ENCODE results near the gene MAP3K5. TPM values are rescaled to one million over a fixed set of nuclear protein-coding genes. Genes with fewer than 3 reads are reported as not detected.
"Not testable (repeated sequence)": the region's sequence is repeated elsewhere in the genome, so short reads cannot be mapped to it uniquely, and the experiment has no call there.

MAP3K5 gene, protein sequence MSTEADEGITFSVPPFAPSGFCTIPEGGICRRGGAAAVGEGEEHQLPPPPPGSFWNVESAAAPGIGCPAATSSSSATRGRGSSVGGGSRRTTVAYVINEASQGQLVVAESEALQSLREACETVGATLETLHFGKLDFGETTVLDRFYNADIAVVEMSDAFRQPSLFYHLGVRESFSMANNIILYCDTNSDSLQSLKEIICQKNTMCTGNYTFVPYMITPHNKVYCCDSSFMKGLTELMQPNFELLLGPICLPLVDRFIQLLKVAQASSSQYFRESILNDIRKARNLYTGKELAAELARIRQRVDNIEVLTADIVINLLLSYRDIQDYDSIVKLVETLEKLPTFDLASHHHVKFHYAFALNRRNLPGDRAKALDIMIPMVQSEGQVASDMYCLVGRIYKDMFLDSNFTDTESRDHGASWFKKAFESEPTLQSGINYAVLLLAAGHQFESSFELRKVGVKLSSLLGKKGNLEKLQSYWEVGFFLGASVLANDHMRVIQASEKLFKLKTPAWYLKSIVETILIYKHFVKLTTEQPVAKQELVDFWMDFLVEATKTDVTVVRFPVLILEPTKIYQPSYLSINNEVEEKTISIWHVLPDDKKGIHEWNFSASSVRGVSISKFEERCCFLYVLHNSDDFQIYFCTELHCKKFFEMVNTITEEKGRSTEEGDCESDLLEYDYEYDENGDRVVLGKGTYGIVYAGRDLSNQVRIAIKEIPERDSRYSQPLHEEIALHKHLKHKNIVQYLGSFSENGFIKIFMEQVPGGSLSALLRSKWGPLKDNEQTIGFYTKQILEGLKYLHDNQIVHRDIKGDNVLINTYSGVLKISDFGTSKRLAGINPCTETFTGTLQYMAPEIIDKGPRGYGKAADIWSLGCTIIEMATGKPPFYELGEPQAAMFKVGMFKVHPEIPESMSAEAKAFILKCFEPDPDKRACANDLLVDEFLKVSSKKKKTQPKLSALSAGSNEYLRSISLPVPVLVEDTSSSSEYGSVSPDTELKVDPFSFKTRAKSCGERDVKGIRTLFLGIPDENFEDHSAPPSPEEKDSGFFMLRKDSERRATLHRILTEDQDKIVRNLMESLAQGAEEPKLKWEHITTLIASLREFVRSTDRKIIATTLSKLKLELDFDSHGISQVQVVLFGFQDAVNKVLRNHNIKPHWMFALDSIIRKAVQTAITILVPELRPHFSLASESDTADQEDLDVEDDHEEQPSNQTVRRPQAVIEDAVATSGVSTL (N-terminal part only)
- 10 to 100 TPM; 13.8 to 20.1 TPM for total RNA-seq

GRCh38 chr6:136792410-136793262, at the start of gene MAP3K5:
Gene MAP3K5, minus strand, starts transcription at chr6:136792477. Its CDS starts 320 bp downstream, at chr6:136792157.
- peak; percentile 74 for ATAC-seq (replicated peaks)
- H3K27ac Mint-ChIP-seq = peak within 1 kb of the TSS; percentile 94
- no peaks in the 10 kb centered on the region for H3K9me3 Mint-ChIP-seq
- no peaks in the 10 kb centered on the region for H3K27me3 Mint-ChIP-seq
- peaks cover 21% of the 10 kb centered on the region for H3K36me3 Mint-ChIP-seq (ENCODE audit: low read depth)
- H3K4me3 Mint-ChIP-seq = peak within 1 kb of the TSS; percentile 97
- peaks cover 29% of the 10 kb centered on the region for H3K4me1 Mint-ChIP-seq

- H3K27ac Mint-ChIP-seq = no peak overlapping the region
- no peak for ATAC-seq (replicated peaks)
- H3K4me1 Mint-ChIP-seq = no peaks in the 10 kb centered on the region
- H3K36me3 Mint-ChIP-seq (ENCODE audit: low read depth) = no peaks in the 10 kb centered on the region
- no peaks in the 10 kb centered on the region for H3K27me3 Mint-ChIP-seq
- no peak overlapping the region for H3K4me3 Mint-ChIP-seq
- H3K9me3 Mint-ChIP-seq = no peaks in the 10 kb centered on the region
Measured at GRCh38 chr6:136840276-136841001, 48.2 kb upstream of the MAP3K5 start.

DNA sequence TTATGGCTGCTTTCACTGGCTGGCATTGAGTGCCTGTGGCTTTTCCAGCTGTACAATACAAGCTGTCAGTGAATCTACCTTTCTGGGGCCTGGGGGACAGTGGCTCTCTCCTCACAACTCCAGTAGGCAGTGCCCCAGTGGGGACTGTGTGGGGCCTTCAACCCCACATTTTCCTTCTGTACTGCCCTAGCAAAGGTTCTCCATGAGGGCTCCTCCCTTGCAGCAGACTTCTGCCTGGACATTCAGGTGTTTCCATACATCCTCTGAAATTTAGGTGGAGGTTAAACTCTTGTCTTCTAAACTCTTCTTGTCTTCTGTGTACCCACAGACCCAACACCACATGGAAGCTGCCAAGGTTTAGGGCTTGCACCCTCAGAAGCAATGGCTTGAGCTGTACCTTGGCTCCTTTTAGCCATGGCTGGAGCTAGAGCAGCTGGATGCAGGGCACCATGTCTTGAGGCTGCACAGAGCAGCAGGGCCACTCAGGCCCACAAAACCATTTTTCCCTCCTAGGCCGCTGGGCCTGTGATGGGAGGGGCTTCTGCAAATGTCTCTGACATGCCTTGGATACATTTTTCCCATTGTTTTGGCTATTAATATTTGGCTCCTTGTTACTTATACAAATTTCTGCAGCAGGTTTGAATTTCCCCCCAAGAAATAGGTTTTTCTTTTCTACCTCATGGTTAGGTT, 39.7 kb upstream of the MAP3K5 start:
- H3K4me1 Mint-ChIP-seq = no peaks in the 10 kb centered on the region
- no peak for ATAC-seq (replicated peaks)
- H3K27ac Mint-ChIP-seq = no peak overlapping the region
- no peaks in the 10 kb centered on the region for H3K27me3 Mint-ChIP-seq
- H3K9me3 Mint-ChIP-seq = no peaks in the 10 kb centered on the region
- H3K4me3 Mint-ChIP-seq = no peak overlapping the region
- peaks cover 57% of the 10 kb centered on the region for H3K36me3 Mint-ChIP-seq (ENCODE audit: low read depth)

DNA sequence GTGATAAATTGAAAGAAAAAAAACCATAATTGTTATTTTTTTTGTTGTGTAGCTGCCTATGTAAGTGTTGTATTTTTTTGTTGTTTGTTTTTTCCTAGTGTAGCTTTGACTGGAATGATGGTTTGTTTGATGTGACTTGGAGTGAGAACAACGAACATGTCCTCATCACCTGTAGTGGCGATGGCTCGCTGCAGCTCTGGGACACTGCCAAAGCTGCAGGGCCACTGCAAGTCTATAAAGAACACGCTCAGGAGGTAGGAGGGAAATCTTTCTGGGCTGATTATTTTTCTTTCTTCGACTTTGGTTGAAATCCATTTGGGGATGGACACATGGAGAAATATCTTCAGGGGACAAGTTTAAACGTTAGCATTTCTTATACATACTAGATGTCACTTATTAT, 33.9 kb upstream of the MAP3K5 start:
- ATAC-seq (replicated peaks) = no peak
- H3K4me1 Mint-ChIP-seq = peaks cover 3% of the 10 kb centered on the region
- H3K4me3 Mint-ChIP-seq = no peak overlapping the region
- H3K9me3 Mint-ChIP-seq = no peaks in the 10 kb centered on the region
- peaks cover 54% of the 10 kb centered on the region for H3K36me3 Mint-ChIP-seq (ENCODE audit: low read depth)
- no peaks in the 10 kb centered on the region for H3K27me3 Mint-ChIP-seq
- no peak overlapping the region for H3K27ac Mint-ChIP-seq

DNA sequence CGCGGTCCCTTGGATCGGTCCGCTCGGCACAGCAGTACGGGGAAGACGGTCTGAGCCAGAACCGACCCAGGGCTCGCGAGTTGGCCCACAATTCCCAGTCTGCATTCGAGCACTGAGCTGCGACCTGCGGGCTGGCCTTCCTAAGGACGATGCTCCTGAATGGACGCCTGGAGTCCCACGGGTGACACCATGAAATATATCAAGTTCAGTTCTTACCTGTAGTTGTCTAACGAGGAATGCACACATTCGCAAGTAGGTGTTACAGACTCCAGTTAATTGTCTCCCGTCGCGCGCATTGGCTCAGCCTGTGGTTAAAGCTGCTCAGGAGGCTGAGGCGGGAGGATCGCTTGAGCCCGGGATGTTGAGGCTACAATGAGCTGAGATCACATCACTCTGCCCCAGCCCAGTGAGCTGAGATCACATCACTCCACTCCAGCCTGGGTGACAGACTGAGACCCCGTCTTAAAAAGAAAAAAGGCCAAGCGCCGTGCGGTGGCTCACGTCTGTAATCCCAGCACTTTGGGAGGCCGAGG, 30.9 kb upstream of the MAP3K5 start:
- Mint-ChIP-seq H3K9me3 (no peaks in the 10 kb centered on the region), H3K4me3 (peak overlapping the region; percentile 92), H3K27me3 (no peaks in the 10 kb centered on the region), H3K27ac (peak overlapping the region; percentile 96), H3K36me3 (ENCODE audit: low read depth) (peaks cover 26% of the 10 kb centered on the region), H3K4me1 (peaks cover 5% of the 10 kb centered on the region)
- ATAC-seq (replicated peaks) = no peak

GRCh38 chr6:136822376-136823127, 30.3 kb upstream of the MAP3K5 start, which contains the start of gene PEX7:
Gene PEX7, plus strand, starts transcription at chr6:136822592. Its CDS starts 74 bp downstream, at chr6:136822666.
- Mint-ChIP-seq H3K36me3 (ENCODE audit: low read depth) (peaks cover 22% of the 10 kb centered on the region), H3K4me1 (peaks cover 5% of the 10 kb centered on the region), H3K9me3 (no peaks in the 10 kb centered on the region), H3K27me3 (no peaks in the 10 kb centered on the region), H3K4me3 (peak within 1 kb of the TSS; percentile 92), H3K27ac (peak within 1 kb of the TSS; percentile 96)
- peak; percentile 96 for ATAC-seq (replicated peaks)

DNA sequence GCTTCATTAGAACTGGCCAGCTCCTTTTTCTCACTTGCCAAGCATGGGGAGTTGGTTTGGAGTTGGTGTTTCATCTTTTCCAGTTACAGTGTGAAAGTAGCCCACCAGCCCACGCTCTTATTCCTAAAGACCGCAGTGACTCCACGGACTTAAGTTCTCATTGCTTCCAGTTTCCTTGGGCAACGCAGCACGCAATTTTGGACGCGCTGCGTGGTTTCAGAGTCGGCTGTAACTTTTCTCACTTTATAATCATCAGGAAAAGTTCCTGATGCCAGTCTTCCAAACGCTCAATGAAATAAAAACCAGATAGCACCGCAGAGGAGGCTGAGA, 29.7 kb upstream of the MAP3K5 start:
- H3K27ac Mint-ChIP-seq = peak overlapping the region; percentile 96
- H3K9me3 Mint-ChIP-seq = no peaks in the 10 kb centered on the region
- peak; percentile 15 for ATAC-seq (replicated peaks)
- peaks cover 5% of the 10 kb centered on the region for H3K4me1 Mint-ChIP-seq
- H3K36me3 Mint-ChIP-seq (ENCODE audit: low read depth) = peaks cover 16% of the 10 kb centered on the region
- peak overlapping the region; percentile 92 for H3K4me3 Mint-ChIP-seq
- no peaks in the 10 kb centered on the region for H3K27me3 Mint-ChIP-seq

GRCh38 chr6:136820561-136820960, 28.3 kb upstream of the MAP3K5 start:
- ATAC-seq (replicated peaks) = no peak
- Mint-ChIP-seq H3K4me1 (peaks cover 5% of the 10 kb centered on the region), H3K9me3 (no peaks in the 10 kb centered on the region), H3K4me3 (no peak overlapping the region), H3K27ac (no peak overlapping the region), H3K36me3 (ENCODE audit: low read depth) (peaks cover 4% of the 10 kb centered on the region), H3K27me3 (no peaks in the 10 kb centered on the region)

- H3K27ac Mint-ChIP-seq = no peak overlapping the region
- no peak for ATAC-seq (replicated peaks)
- no peak overlapping the region for H3K4me3 Mint-ChIP-seq
- no peaks in the 10 kb centered on the region for H3K36me3 Mint-ChIP-seq (ENCODE audit: low read depth)
- H3K4me1 Mint-ChIP-seq = peaks cover 5% of the 10 kb centered on the region
- H3K9me3 Mint-ChIP-seq = no peaks in the 10 kb centered on the region
- H3K27me3 Mint-ChIP-seq = no peaks in the 10 kb centered on the region
Measured at GRCh38 chr6:136816656-136817055, 24.4 kb upstream of the MAP3K5 start.

GRCh38 chr6:136815608-136816007, 23.3 kb upstream of the MAP3K5 start:
- not testable (repeated sequence) for H3K4me1 Mint-ChIP-seq; H3K27ac Mint-ChIP-seq; ATAC-seq (replicated peaks); H3K9me3 Mint-ChIP-seq; H3K4me3 Mint-ChIP-seq; H3K27me3 Mint-ChIP-seq; H3K36me3 Mint-ChIP-seq (ENCODE audit: low read depth)

- H3K4me3 Mint-ChIP-seq = no peak overlapping the region
- no peaks in the 10 kb centered on the region for H3K4me1 Mint-ChIP-seq
- H3K27ac Mint-ChIP-seq = no peak overlapping the region
Measured at GRCh38 chr6:136812174-136812573, 19.9 kb upstream of the MAP3K5 start.

DNA sequence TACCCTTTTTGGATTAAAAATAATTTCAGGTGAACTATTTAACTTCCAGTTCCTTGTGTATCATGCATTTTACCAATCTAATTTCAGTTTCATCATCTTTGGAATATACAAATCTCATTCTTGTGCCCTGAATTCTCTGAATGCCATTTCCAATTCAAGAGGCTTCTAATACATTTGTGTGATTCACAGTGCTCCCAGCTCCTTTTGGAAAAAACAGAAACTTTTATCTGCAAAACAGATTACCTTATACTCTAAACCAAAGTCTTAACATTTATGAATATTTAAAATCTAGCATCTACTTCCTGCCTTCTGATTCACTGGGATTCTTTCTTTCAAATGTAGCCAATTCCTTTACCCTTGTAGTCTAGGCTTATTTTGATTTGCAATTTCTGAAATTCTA, 19.0 kb upstream of the MAP3K5 start:
- H3K36me3 Mint-ChIP-seq (ENCODE audit: low read depth) = no peaks in the 10 kb centered on the region
- no peak overlapping the region for H3K27ac Mint-ChIP-seq
- no peaks in the 10 kb centered on the region for H3K9me3 Mint-ChIP-seq
- H3K27me3 Mint-ChIP-seq = no peaks in the 10 kb centered on the region
- ATAC-seq (replicated peaks) = no peak
- H3K4me1 Mint-ChIP-seq = no peaks in the 10 kb centered on the region
- no peak overlapping the region for H3K4me3 Mint-ChIP-seq

More at GRCh38 chr6:136812174-136812573, 19.9 kb upstream of the MAP3K5 start:
- Mint-ChIP-seq H3K9me3 (no peaks in the 10 kb centered on the region), H3K36me3 (ENCODE audit: low read depth) (no peaks in the 10 kb centered on the region), H3K27me3 (no peaks in the 10 kb centered on the region)
- ATAC-seq (replicated peaks) = no peak

Data from activated T-helper 17 cell treated with anti-CD3 and anti-CD28 coated beads, Interleukin-2, amount 50 U/mL, for 72 hours (primary cell).